Measurements from ENCODE around the gene INTS1.

INTS1 gene

GRCh38 chr7:1431634-1432380, 72.4 kb downstream of the INTS1 start:
- H4K20me1 ChIP-seq (ENCODE audit: insufficient read depth) = no peaks in the 10 kb centered on the region
- H3K79me2 ChIP-seq (ENCODE audit: insufficient read depth, low read depth) = no peaks in the 10 kb centered on the region
- TF ChIP-seq, protein P1, sequence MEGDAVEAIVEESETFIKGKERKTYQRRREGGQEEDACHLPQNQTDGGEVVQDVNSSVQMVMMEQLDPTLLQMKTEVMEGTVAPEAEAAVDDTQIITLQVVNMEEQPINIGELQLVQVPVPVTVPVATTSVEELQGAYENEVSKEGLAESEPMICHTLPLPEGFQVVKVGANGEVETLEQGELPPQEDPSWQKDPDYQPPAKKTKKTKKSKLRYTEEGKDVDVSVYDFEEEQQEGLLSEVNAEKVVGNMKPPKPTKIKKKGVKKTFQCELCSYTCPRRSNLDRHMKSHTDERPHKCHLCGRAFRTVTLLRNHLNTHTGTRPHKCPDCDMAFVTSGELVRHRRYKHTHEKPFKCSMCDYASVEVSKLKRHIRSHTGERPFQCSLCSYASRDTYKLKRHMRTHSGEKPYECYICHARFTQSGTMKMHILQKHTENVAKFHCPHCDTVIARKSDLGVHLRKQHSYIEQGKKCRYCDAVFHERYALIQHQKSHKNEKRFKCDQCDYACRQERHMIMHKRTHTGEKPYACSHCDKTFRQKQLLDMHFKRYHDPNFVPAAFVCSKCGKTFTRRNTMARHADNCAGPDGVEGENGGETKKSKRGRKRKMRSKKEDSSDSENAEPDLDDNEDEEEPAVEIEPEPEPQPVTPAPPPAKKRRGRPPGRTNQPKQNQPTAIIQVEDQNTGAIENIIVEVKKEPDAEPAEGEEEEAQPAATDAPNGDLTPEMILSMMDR (conservative IDR thresholded peaks at IDR 0.05; ENCODE audit: low read depth, low read length) = no peak
- no peak overlapping the region for H3K27ac ChIP-seq
- H3K4me3 ChIP-seq (IDR thresholded peaks at IDR 0.05; ENCODE audit: insufficient read depth, low read depth, low read length) = no peak overlapping the region
- no peak overlapping the region for H3K9ac ChIP-seq
- no peaks in the 10 kb centered on the region for H3K36me3 ChIP-seq (ENCODE audit: insufficient read depth)
- H3K4me1 ChIP-seq (ENCODE audit: low read depth, poor library complexity, severe bottlenecking) = no peaks in the 10 kb centered on the region
- no peak overlapping the region for H3K4me2 ChIP-seq
- H3K27me3 ChIP-seq (ENCODE audit: insufficient read depth, low read depth) = peaks cover 97% of the 10 kb centered on the region
- H2AFZ ChIP-seq (ENCODE audit: low read depth) = no peak overlapping the region

DNA sequence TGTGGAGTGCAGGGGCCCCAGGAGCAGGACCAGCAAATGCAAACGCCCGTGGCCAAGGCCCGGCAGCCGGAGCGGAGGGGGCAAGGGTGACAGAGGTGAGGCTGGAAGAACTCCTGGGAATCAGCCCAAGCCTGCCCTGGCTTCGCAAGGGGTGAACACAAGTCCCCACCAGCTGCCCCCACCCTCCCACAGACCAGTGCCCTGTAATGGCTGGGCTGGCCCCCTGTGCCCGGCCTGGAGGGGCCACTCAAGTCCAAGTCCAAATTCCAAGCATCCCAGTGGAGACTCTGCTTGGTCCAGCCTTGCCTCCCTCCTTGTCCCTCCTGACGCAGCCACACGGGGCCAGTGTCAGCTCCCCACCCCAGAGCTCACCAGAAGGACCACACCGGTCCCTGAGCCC, 73.0 kb downstream of the INTS1 start:
- Histone ChIP-seq H3K36me3 (ENCODE audit: insufficient read depth) (no peaks in the 10 kb centered on the region), H3K9ac (no peak overlapping the region), H3K27ac (no peak overlapping the region), H3K4me1 (ENCODE audit: low read depth, poor library complexity, severe bottlenecking) (no peaks in the 10 kb centered on the region), H3K27me3 (ENCODE audit: insufficient read depth, low read depth) (peaks cover 97% of the 10 kb centered on the region), H3K4me2 (no peak overlapping the region), H2AFZ (ENCODE audit: low read depth) (no peak overlapping the region), H3K4me3 (IDR thresholded peaks at IDR 0.05; ENCODE audit: insufficient read depth, low read depth, low read length) (no peak overlapping the region), H4K20me1 (ENCODE audit: insufficient read depth) (no peaks in the 10 kb centered on the region), H3K79me2 (ENCODE audit: insufficient read depth, low read depth) (no peaks in the 10 kb centered on the region)
- TF ChIP-seq, protein P1 (conservative IDR thresholded peaks at IDR 0.05; ENCODE audit: low read depth, low read length) = no peak

GRCh38 chr7:1430056-1430845, 73.9 kb downstream of the INTS1 start:
- Histone ChIP-seq H3K79me2 (ENCODE audit: insufficient read depth, low read depth) (no peaks in the 10 kb centered on the region), H3K27ac (no peak overlapping the region), H3K9ac (no peak overlapping the region), H3K4me2 (no peak overlapping the region), H3K36me3 (ENCODE audit: insufficient read depth) (no peaks in the 10 kb centered on the region), H3K4me1 (ENCODE audit: low read depth, poor library complexity, severe bottlenecking) (no peaks in the 10 kb centered on the region), H3K4me3 (IDR thresholded peaks at IDR 0.05; ENCODE audit: insufficient read depth, low read depth, low read length) (no peak overlapping the region), H4K20me1 (ENCODE audit: insufficient read depth) (no peaks in the 10 kb centered on the region), H2AFZ (ENCODE audit: low read depth) (no peak overlapping the region), H3K27me3 (ENCODE audit: insufficient read depth, low read depth) (peaks cover 96% of the 10 kb centered on the region)
- TF ChIP-seq, protein P1 (conservative IDR thresholded peaks at IDR 0.05; ENCODE audit: low read depth, low read length) = no peak

GRCh38 chr7:1428941-1429501, 75.2 kb downstream of the INTS1 start:
- no peaks in the 10 kb centered on the region for H4K20me1 ChIP-seq (ENCODE audit: insufficient read depth)
- no peak overlapping the region for H2AFZ ChIP-seq (ENCODE audit: low read depth)
- H3K4me1 ChIP-seq (ENCODE audit: low read depth, poor library complexity, severe bottlenecking) = no peaks in the 10 kb centered on the region
- H3K79me2 ChIP-seq (ENCODE audit: insufficient read depth, low read depth) = no peaks in the 10 kb centered on the region
- no peak overlapping the region for H3K4me3 ChIP-seq (IDR thresholded peaks at IDR 0.05; ENCODE audit: insufficient read depth, low read depth, low read length)
- H3K27ac ChIP-seq = no peak overlapping the region
- no peaks in the 10 kb centered on the region for H3K36me3 ChIP-seq (ENCODE audit: insufficient read depth)
- TF ChIP-seq, protein P1 (conservative IDR thresholded peaks at IDR 0.05; ENCODE audit: low read depth, low read length) = no peak
- peaks cover 98% of the 10 kb centered on the region for H3K27me3 ChIP-seq (ENCODE audit: insufficient read depth, low read depth)
- H3K4me2 ChIP-seq = no peak overlapping the region
- no peak overlapping the region for H3K9ac ChIP-seq
